ENCODE data around the gene EPM2A. TPM values are rescaled to one million over a fixed set of nuclear protein-coding genes. Genes with fewer than 3 reads are reported as not detected.

Gene EPM2A
- total RNA-seq, 1 donor from 2014 or later = 41.3 TPM

DNA sequence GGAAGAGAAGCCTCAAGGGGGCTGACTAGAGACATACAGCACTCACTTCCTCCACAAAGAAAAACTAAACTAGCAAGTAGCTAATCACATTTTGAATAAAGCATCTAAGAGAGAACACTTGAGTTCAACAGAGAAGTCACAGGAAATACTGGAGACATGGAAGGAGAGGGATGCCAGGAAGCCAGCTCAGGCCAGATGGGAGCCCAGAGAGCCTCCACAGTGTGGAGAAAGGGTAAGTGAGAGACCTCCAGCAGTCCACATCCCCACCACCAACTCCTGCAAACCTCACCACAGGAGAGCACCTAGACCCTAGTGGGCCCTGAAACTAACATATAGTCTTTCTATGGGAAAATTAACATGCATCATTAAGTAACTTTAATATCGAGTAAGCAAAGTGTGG lies 79.2 kb downstream of the EPM2A start:
- TF ChIP-seq, protein P1, sequence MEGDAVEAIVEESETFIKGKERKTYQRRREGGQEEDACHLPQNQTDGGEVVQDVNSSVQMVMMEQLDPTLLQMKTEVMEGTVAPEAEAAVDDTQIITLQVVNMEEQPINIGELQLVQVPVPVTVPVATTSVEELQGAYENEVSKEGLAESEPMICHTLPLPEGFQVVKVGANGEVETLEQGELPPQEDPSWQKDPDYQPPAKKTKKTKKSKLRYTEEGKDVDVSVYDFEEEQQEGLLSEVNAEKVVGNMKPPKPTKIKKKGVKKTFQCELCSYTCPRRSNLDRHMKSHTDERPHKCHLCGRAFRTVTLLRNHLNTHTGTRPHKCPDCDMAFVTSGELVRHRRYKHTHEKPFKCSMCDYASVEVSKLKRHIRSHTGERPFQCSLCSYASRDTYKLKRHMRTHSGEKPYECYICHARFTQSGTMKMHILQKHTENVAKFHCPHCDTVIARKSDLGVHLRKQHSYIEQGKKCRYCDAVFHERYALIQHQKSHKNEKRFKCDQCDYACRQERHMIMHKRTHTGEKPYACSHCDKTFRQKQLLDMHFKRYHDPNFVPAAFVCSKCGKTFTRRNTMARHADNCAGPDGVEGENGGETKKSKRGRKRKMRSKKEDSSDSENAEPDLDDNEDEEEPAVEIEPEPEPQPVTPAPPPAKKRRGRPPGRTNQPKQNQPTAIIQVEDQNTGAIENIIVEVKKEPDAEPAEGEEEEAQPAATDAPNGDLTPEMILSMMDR (IDR thresholded peaks at IDR 0.05; ENCODE audit: borderline replicate concordance) = no peak
- Histone ChIP-seq H3K9me3 (replicated peaks) (no peaks in the 10 kb centered on the region), H3K4me3 (no peak overlapping the region), H3K27ac (replicated peaks) (no peak overlapping the region), H3K4me1 (peaks cover 12% of the 10 kb centered on the region), H3K36me3 (no peaks in the 10 kb centered on the region), H3K27me3 (ENCODE audit: low read depth) (no peaks in the 10 kb centered on the region)
- intact Hi-C loops (cut with micrococcal nuclease) = no loop called here
- no peak for DNase-seq

DNA sequence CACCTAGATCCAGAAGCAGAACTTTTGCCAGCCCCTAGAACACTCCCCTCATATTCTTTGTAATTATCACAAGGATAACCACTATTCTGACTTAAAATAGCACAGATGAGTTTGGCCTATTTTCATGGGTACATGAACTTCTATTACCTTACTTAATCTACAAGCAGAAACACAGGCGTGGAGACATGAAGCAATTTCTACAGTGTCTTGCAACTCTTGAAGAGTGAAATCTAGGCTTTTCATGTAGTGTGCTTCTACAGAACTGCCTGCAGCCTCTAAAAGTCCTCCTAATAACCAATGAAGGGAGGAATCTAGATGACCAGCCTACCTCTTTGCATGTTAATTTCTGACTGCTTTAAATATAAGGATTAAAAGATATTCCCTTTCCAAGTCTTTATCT lies 82.7 kb downstream of the EPM2A start:
- DNase-seq = no peak
- H3K27me3 ChIP-seq (ENCODE audit: low read depth) = no peaks in the 10 kb centered on the region
- intact Hi-C loops (cut with micrococcal nuclease) = no loop called here
- no peak overlapping the region for H3K27ac ChIP-seq (replicated peaks)
- H3K4me1 ChIP-seq = peaks cover 6% of the 10 kb centered on the region
- H3K36me3 ChIP-seq = no peaks in the 10 kb centered on the region
- no peak overlapping the region for H3K4me3 ChIP-seq
- H3K9me3 ChIP-seq (replicated peaks) = no peaks in the 10 kb centered on the region
- TF ChIP-seq, protein P1 (IDR thresholded peaks at IDR 0.05; ENCODE audit: borderline replicate concordance) = no peak

DNA sequence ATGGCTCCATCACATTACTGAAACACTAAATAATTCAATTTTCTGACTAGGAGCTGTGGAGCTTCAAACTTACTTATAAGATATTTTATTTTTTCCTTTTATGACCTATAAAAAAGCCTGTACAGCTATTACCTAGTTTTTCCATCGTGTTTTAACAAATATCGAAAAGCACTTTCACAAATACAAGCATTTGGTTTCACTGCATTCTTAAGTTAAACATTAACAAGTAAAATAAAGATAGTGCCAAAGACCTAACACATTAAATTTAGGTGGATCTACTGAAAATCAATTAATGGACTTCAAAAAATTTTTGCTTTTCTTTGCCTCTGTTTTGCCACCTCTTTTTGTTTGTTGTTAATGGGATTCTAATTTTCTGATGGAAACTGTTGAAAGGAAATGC lies 83.3 kb downstream of the EPM2A start:
- no peak for DNase-seq
- Histone ChIP-seq H3K36me3 (no peaks in the 10 kb centered on the region), H3K4me1 (peaks cover 6% of the 10 kb centered on the region), H3K27ac (replicated peaks) (no peak overlapping the region), H3K4me3 (no peak overlapping the region), H3K27me3 (ENCODE audit: low read depth) (no peaks in the 10 kb centered on the region), H3K9me3 (replicated peaks) (no peaks in the 10 kb centered on the region)
- intact Hi-C loops (cut with micrococcal nuclease) = no loop called here
- TF ChIP-seq, protein P1 (IDR thresholded peaks at IDR 0.05; ENCODE audit: borderline replicate concordance) = no peak

DNA sequence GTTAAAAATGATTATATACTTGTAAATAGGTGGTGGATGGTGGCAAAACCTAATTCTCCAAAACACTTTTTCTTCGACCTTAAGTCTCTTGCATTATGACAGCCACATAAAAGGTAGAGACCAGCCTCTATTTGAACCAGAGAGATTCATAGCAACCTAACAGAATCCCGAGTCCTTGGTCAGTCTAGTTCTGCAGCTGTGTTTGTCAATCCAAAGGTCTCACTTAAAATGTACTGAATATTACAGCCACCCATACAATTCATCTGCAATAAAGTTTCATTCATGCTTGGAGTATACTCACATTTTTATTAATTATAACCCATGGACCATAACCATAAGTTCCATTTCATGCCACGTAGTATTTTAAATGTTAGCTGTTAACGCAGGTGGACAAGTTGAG lies 87.2 kb downstream of the EPM2A start:
- Histone ChIP-seq H3K36me3 (no peaks in the 10 kb centered on the region), H3K4me1 (no peaks in the 10 kb centered on the region), H3K4me3 (no peak overlapping the region), H3K9me3 (replicated peaks) (no peaks in the 10 kb centered on the region), H3K27ac (replicated peaks) (no peak overlapping the region), H3K27me3 (ENCODE audit: low read depth) (no peaks in the 10 kb centered on the region)
- intact Hi-C loops (cut with micrococcal nuclease) = no loop called here
- TF ChIP-seq, protein P1 (IDR thresholded peaks at IDR 0.05; ENCODE audit: borderline replicate concordance) = no peak
- no peak for DNase-seq

DNA sequence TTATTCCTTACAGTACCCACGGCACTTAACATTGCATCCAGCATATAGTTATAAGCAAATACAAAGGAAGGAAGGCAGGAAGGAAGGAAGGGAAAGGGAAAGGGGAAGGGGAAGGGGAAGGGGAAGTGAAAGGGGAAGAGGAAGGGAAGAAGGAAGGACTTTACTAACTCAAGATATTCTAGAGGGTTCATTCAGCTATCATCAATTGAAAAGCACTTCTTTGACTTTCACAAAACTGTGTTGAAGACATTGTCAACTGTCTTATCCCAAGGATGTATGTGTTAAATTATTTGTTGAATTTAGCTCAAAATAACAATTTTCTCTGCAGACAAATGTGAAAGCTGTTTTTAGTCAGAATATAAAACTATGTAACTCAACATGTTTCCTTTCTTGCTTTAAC lies 87.7 kb downstream of the EPM2A start:
- TF ChIP-seq, protein P1 (IDR thresholded peaks at IDR 0.05; ENCODE audit: borderline replicate concordance) = no peak
- no peaks in the 10 kb centered on the region for H3K9me3 ChIP-seq (replicated peaks)
- H3K4me1 ChIP-seq = no peaks in the 10 kb centered on the region
- no peaks in the 10 kb centered on the region for H3K36me3 ChIP-seq
- H3K4me3 ChIP-seq = no peak overlapping the region
- intact Hi-C loops (cut with micrococcal nuclease) = no loop called here
- no peak overlapping the region for H3K27ac ChIP-seq (replicated peaks)
- no peaks in the 10 kb centered on the region for H3K27me3 ChIP-seq (ENCODE audit: low read depth)
- DNase-seq = no peak

DNA sequence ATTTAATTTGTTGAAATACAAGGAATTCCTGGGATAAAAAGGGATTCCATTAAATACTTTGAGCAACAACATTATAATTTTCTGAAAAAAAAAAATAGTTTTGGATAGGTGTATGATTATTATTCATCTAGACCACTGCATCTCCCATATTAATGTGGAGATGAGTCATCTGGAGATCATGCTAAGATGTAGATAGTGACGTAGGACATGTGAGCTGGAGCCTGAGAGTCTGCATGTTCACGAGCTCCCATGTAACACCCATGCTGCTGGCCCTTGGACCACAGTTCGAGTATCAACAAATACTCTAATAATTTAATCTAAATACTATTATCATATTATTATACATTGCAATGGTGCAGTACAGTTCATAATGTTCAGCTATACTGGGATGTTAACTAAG lies 91.6 kb downstream of the EPM2A start:
- Histone ChIP-seq H3K27me3 (ENCODE audit: low read depth) (no peaks in the 10 kb centered on the region), H3K27ac (replicated peaks) (no peak overlapping the region), H3K36me3 (no peaks in the 10 kb centered on the region), H3K4me1 (no peaks in the 10 kb centered on the region), H3K4me3 (no peak overlapping the region), H3K9me3 (replicated peaks) (no peaks in the 10 kb centered on the region)
- intact Hi-C loops (cut with micrococcal nuclease) = no loop called here
- TF ChIP-seq, protein P1 (IDR thresholded peaks at IDR 0.05; ENCODE audit: borderline replicate concordance) = no peak
- DNase-seq = no peak

Data from left ventricle myocardium inferior (tissue), 1 donor.